HuH-7 (cell line): ENCODE measurements around the gene PPM1H.
"Not testable (repeated sequence)": the region's sequence is repeated elsewhere in the genome, so short reads cannot be mapped to it uniquely, and the experiment has no call there.

Experiments
- DNase-seq: peaks from one replicate; pipeline ENCODE4 v3.0.0; 2011; ENCODE audit warnings: low spot score

Gene PPM1H

GRCh38 chr12:62683776-62684569, 251.0 kb downstream of the PPM1H start:
- DNase-seq = no peak

DNA sequence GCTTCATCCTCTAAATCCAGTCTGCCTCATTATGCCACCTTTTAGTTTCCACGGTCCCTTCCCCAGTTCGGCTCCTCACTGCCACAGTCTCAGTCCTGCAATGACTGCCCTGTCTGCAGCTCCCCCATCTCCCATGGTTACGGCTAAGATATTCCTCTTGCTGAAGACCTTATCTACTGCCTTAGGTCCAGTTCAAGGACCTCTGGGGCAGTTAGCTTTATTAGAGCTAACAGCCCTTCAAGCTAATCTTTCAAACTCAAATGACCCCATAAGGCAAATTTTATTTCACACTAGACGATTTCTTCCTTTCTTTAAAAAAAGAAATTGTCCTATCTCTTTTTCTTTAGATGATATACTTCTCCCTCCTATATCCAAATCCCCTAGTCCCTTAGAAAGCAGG, 253.6 kb downstream of the PPM1H start:
- DNase-seq = no peak

DNA sequence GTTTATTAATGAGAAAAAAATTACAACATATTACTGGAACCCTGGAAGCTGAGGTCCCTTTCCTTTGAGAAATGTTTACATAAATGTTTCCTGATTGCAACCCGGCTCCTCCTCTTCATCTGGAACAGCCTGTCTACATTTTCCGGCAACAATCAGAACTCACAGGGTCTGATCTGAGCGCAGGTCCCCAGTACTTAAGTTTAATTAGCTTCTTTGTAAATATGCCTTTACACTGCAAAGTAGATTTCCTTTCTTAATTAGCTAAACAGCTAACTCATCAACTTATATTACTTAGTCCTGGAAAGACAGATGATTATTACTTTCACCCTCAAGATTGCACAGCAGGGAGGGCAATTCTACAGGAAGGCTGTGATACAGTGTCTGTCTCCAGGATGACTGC, 255.3 kb downstream of the PPM1H start:
- DNase-seq = no peak

GRCh38 chr12:62677355-62677754, 257.6 kb downstream of the PPM1H start:
- DNase-seq = no peak

- no peak for DNase-seq
These were observed 258.2 kb downstream of the PPM1H start for GRCh38 chr12:62676521-62677307.

DNA sequence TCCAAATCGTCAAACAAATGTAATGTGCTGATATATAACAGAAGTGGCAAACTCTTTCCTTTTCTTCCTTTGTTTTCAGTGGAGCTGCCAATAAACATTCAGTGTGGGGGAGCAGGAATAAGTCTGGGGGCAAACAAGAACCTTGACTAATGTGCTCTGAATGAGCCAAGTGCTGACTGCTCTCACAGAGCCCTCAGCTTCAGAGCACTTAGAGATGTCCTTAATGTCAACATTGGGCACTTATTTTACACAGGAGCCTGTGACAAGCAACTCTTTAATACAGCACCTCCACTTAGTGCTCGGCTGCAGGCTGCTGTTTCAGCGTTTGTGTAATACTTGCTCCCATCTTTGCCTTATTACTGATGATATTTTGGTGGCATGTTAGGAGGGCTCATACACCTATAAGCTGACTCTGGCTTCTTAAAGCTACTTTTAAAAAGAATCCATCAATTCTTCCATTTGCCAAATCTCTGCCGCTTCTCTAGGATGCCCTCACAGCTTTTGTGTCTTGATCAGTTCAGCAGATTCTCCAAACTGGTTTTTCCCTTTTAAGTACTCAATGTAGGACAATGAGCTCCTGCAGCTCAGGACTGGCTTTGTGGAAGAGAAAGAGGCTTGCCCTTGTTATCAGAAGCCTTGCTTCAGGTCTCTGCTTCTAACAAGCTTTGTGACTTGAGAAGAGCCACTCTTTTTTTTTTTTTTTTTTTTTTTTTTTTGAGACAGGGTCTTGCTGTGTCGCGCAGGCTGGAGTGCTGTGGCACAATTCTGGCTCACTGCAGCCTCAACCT, 261.7 kb downstream of the PPM1H start:
- DNase-seq = no peak

DNA sequence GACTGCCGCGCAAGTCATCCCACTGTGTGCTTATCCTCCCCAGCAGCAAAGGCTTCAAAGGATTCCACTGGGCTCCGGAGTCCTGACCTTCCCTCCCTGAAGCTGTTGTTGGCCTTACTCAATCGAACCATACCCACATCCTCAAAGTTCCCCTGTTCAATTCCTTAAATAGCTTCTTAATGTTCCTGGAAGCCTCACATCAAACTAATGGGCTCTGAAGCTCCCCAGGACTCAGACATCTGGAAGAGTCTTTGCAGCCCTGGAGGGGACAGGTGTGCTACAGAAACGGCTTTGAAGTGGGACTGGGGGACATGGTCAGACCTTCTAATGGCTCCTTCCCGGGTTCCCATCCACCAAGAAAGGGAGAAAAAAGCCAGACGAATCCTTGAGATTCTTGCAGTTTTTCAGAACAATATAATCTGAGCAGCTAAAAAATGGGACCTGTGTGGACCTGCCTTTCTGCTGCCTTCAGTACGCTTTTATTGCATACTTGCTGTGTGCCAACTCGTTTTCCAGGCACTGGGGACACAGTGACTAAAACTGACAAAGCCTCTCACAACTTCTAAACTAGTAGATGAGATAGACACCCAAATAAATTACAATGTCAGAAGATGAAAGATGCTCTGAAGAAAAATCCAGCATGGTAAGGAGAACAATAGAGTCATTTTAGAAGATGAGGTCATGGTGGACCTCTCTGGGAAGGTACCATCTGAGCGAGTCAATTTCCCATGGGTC, 263.8 kb downstream of the PPM1H start:
- DNase-seq = no peak

DNA sequence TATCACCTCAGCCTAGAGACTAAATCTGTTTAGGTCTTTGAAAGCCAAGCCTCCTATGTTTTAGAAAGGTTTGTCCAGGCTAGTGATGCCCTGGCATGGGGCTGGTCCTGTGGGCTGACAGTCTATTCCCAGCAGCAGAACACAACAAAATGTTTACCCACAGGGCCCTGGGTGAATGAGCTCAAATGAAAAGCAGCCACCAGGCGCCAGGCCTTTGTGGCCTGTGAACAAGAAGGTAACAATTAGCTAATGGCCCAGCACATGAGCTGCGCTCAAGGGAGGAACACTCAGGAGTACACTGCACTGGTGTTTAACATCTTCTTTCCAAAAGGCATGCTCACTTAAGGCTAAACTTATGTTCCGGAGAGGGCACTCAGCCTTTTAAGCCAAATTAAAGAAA, 266.2 kb downstream of the PPM1H start:
- no peak for DNase-seq

DNA sequence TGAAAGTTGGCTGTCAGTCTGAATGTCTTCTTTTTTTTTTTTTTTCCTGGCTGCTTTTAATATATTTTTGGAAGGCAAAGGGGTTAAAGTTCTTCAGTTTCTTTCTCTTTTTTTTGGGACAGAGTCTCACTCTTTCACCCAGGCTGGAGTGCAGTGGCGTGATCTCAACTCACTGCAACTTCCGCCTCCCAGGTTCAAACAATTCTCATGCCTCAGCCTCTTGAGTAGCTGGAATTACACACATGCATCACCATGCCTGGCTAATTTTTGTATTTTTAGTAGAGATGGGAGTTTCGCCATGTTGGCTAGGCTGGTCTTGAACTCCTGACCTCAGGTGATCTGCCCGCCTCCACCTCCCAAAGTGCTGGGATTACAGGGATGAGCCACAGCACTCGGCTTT, 270.0 kb downstream of the PPM1H start:
- not testable (repeated sequence) for DNase-seq

- DNase-seq = no peak
These were observed 274.2 kb downstream of the PPM1H start for GRCh38 chr12:62660756-62661155.

DNA sequence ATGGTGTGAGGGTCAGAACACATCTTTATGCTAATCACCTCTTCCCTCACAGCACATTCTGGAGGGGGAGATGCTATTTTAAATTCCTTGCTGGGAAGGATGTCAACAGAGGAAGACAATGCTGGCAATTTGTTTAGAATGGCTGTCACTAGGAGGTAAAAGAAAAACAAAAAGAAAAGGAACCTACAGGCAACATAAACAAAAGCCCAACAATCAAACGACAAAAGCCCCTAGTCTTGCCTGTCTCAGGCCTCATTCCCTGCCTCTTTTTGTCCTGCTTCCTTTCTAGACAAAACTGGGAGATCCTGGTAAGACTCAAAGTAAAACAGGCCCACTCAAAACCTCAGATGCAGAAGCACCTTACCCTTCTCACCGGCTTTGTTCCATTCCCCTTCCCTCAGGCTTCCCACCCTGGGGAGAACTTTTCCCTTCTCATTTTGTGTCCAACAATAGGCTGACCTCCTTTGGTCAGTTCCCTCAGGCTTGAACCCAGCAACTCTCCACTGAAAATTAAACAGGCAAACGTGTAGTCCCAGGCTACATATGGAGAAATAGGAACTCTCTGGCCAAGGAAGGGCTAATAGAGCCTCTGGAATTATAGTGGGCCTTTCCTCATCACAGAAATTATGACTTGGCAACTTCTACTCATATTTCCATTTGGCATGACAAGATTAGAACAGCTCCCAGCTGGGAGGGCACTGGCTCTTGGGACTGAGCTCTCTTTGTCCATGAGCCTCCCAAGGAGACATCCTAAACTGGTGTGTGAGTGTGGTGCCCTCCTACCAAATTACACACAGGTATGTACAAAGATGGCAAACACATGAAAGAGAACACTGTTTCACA, 275.3 kb downstream of the PPM1H start:
- no peak for DNase-seq

GRCh38 chr12:62658910-62659309, 276.0 kb downstream of the PPM1H start:
- DNase-seq = no peak

GRCh38 chr12:62657363-62657632, 277.7 kb downstream of the PPM1H start:
- no peak for DNase-seq

DNA sequence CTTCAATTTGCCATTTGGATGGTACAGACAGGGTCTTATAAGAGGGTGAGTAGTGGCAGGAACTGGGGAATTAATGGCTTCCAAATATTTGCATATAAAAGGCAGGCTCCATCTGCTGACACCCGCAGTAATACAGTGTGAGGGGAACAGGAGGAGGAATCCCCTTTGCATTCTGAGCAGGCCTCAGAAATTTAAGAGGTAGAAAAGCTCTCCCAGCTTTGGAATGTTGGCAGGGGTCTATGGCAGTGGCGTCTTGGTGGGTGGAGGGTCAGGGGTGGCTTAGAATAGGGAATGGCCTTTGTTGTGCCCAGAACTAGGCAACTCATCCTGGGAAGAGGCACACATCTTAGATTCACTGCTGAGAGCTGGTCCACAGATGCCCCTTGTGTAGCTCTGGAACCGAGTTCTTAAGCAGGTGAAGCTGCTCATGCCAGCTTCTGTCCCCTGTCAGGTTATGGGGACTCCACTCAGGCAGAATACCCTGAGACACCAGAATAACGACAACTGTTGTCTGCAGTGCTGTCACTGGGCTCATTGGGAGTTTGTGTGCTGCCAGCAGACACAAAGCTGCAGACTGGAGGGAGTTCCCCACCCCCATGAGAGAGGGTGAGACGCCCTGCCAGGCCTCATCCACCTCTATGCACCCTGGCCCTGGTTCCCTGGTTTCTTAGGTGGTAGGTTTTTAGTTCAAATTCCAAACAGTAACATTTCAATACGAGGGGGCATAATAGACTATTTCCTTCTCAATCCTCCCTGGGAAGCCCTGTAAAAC, 278.2 kb downstream of the PPM1H start:
- no peak for DNase-seq

DNA sequence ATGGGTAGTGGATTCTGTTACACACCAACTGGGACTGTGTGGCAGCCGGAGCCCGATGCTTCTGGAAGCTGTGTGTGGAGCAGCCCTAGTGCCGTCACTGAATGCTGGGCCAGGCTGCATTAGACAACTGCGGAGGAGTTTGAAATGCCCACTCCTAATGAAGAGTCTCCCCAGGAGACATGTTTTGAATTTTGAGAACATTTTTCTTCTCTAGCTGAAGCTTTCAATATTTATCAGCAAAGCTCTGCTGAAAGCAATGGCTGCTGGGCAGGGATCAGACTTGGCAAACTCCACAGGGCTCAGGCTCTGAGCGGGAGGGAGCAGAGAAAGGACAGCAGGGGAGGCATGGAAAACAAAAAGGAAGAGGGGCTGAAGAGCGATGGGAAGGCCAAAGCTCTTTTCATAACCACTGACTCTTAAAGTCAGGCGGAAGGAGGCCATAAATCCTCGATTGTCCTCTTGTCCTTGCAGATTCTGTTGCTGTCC, 279.2 kb downstream of the PPM1H start:
- DNase-seq = no peak

- no peak for DNase-seq
These were observed 280.4 kb downstream of the PPM1H start for GRCh38 chr12:62654326-62655241.

DNA sequence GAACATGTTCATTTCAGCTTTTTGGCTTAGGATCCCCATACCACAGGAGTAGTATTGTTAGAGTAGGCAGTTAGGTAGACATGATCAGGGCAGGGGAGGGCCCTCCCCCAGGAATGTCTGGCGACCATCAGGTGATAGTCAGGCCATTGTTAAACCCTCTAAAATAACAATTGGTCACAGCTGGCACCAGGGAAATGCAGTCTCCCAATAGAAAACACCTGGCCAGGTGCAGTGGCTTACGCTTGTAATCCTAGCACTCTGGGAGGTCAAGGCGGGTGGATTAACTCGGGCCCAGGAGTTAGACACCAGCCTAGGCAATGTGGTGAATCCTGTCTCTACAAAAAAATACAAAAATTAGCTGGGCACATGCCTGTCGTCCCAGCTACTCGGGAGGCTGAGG, 281.2 kb downstream of the PPM1H start:
- no peak for DNase-seq

GRCh38 chr12:62653304-62653703, 281.6 kb downstream of the PPM1H start:
- DNase-seq = no peak

GRCh38 chr12:62651138-62651537, 283.8 kb downstream of the PPM1H start:
- DNase-seq = no peak
